DND-41 (cell line): ENCODE measurements around the gene STPG4.

Source experiments
- ATAC-seq: fragments of 200-7000 bp; cut with Tn5 transposase; 3 replicates; pipeline ENCODE4 v1.9.1; 2021; ENCODE audit warnings: low read depth; ENCODE audit not compliant: insufficient read depth
- DNase-seq: peaks from one replicate; pipeline ENCODE4 v3.0.0-alpha.2; 2020
- H2AFZ ChIP-seq: 2 replicates; pipeline ENCODE4 v1.6.0; 2012; ENCODE audit warnings: low read depth, low read length
- H3K27ac ChIP-seq: 2 replicates; pipeline ENCODE4 v1.5.1; 2012; ENCODE audit warnings: low read length, inconsistent platforms
- H3K27me3 ChIP-seq: fragments of 200-600 bp; sonication (generic); 2 replicates; pipeline ENCODE4 v1.6.0; 2012; ENCODE audit warnings: low read length, mild to moderate bottlenecking, inconsistent platforms; ENCODE audit not compliant: insufficient read depth, poor library complexity
- H3K36me3 ChIP-seq: 2 replicates; pipeline ENCODE4 v1.5.1; 2012; ENCODE audit warnings: low read length, inconsistent platforms; ENCODE audit not compliant: insufficient read depth
- H3K4me1 ChIP-seq: 2 replicates; pipeline ENCODE4 v1.5.1; 2012; ENCODE audit warnings: mild to moderate bottlenecking, low read length; ENCODE audit not compliant: insufficient read depth
- H3K4me2 ChIP-seq: 2 replicates; pipeline ENCODE4 v1.6.0; 2012; ENCODE audit warnings: mild to moderate bottlenecking, moderate library complexity, low read length, inconsistent platforms; ENCODE audit not compliant: insufficient read depth
- H3K4me3 ChIP-seq, 2 experiments: fragments of 200-600 bp in 1 of 2; shearing (Covaris generic) in 1 of 2; 2 replicates each; pipeline ENCODE4 v1.5.1; 2012 to 2016; ENCODE audit warnings: inconsistent platforms in 2 of 2, low read length in 2 of 2, mild to moderate bottlenecking in 2 of 2, low read depth in 1 of 2, moderate library complexity in 1 of 2
- H3K79me2 ChIP-seq: 2 replicates; pipeline ENCODE4 v1.6.0; 2012; ENCODE audit warnings: low read length, inconsistent platforms; ENCODE audit not compliant: insufficient read depth
- H3K9ac ChIP-seq: 2 replicates; pipeline ENCODE4 v1.6.0; 2012; ENCODE audit warnings: low read depth, mild to moderate bottlenecking, inconsistent platforms, low read length, moderate library complexity
- H3K9me3 ChIP-seq: 2 replicates; pipeline ENCODE4 v1.5.1; 2012; ENCODE audit warnings: low read length, moderate library complexity, mild to moderate bottlenecking, inconsistent platforms; ENCODE audit not compliant: insufficient read depth, severe bottlenecking
- H4K20me1 ChIP-seq: 2 replicates; pipeline ENCODE4 v1.6.0; 2012; ENCODE audit warnings: low read length; ENCODE audit not compliant: insufficient read depth
- CTCF ChIP-seq: IDR thresholded peaks from 2 replicates; pipeline ENCODE4 v1.5.1; 2012; ENCODE audit warnings: borderline replicate concordance, low read length, moderate library complexity, mild to moderate bottlenecking; ENCODE audit not compliant: poor library complexity, severe bottlenecking; ENCODE audit errors: extremely low read depth
- EZH2 ChIP-seq: IDR thresholded peaks from 3 replicates; pipeline ENCODE4 v1.6.1; 2012; ENCODE audit warnings: borderline replicate concordance, low read depth, mild to moderate bottlenecking, moderate library complexity, low read length, inconsistent platforms; ENCODE audit not compliant: severe bottlenecking

The STPG4 gene

GRCh38 chr2:47190188-47190881 lies 35.2 kb upstream of the STPG4 start:
- no peak overlapping the region for H3K4me2 ChIP-seq
- no peaks in the 10 kb centered on the region for H3K36me3 ChIP-seq
- H3K4me1 ChIP-seq = no peaks in the 10 kb centered on the region

GRCh38 chr2:47189635-47190034 lies 34.5 kb upstream of the STPG4 start:
- no peak overlapping the region for H3K27ac ChIP-seq
- H3K4me1 ChIP-seq = no peaks in the 10 kb centered on the region
- DNase-seq = no peak

More at GRCh38 chr2:47190188-47190881, 35.2 kb upstream of the STPG4 start:
- ATAC-seq (no peak), DNase-seq (no peak)
- no peaks in the 10 kb centered on the region for H4K20me1 ChIP-seq
- H3K9ac ChIP-seq = no peak overlapping the region
- no peak overlapping the region for H3K27ac ChIP-seq
- H3K4me3 ChIP-seq = no peak overlapping the region
- no peak for TF ChIP-seq EZH2
- no peak for TF ChIP-seq CTCF
- H3K9me3 ChIP-seq = no peaks in the 10 kb centered on the region
- no peak overlapping the region for H2AFZ ChIP-seq
- no peaks in the 10 kb centered on the region for H3K79me2 ChIP-seq
- H3K27me3 ChIP-seq = peaks cover 6% of the 10 kb centered on the region

GRCh38 chr2:47187069-47187468 lies 32.0 kb upstream of the STPG4 start:
- Histone ChIP-seq H3K36me3 (no peaks in the 10 kb centered on the region), H3K27me3 (peaks cover 6% of the 10 kb centered on the region), H3K79me2 (no peaks in the 10 kb centered on the region), H3K4me1 (no peaks in the 10 kb centered on the region), H3K9ac (no peak overlapping the region), H2AFZ (no peak overlapping the region), H3K9me3 (no peaks in the 10 kb centered on the region), H3K27ac (no peak overlapping the region), H3K4me3 (no peak overlapping the region), H4K20me1 (no peaks in the 10 kb centered on the region), H3K4me2 (no peak overlapping the region)
- ATAC-seq (no peak), DNase-seq (no peak)
- TF ChIP-seq EZH2 = no peak
- no peak for TF ChIP-seq CTCF

More at GRCh38 chr2:47189635-47190034, 34.5 kb upstream of the STPG4 start:
- H3K9ac ChIP-seq = no peak overlapping the region
- no peaks in the 10 kb centered on the region for H4K20me1 ChIP-seq
- no peak for ATAC-seq
- TF ChIP-seq EZH2 = no peak
- no peak for TF ChIP-seq CTCF
- H3K27me3 ChIP-seq = peaks cover 6% of the 10 kb centered on the region
- H3K36me3 ChIP-seq = no peaks in the 10 kb centered on the region
- H3K79me2 ChIP-seq = no peaks in the 10 kb centered on the region
- no peak overlapping the region for H3K4me3 ChIP-seq
- no peak overlapping the region for H3K4me2 ChIP-seq
- H3K9me3 ChIP-seq = no peaks in the 10 kb centered on the region
- H2AFZ ChIP-seq = no peak overlapping the region
